Stomach (tissue), 4 donors: Measurements from ENCODE around the gene ATP9B.

Experiments used
- CTCF ChIP-seq, 7 experiments: fragments of 450-650 bp in 4 of 7; fragments of 200-600 bp in 3 of 7; sonication (generic) in 3 of 7; IDR thresholded peaks; one replicate each; pipeline ENCODE4 v1.5.1; 2016 to 2019; ENCODE audit warnings: antibody characterized with exemption in 7 of 7, control low read depth in 2 of 7, mild to moderate bottlenecking in 1 of 7
- EP300 ChIP-seq: sonication (generic); formaldehyde crosslinking; IDR thresholded peaks from one replicate; pipeline ENCODE4 v1.6.1; 2017; ENCODE audit warnings: antibody characterized with exemption
- POLR2A ChIP-seq, 4 donors: fragments of 450-650 bp; IDR thresholded peaks; one replicate each; pipeline ENCODE4 v1.6.1; 2016; ENCODE audit warnings: antibody characterized with exemption in 4 of 4, control low read depth in 2 of 4, mild to moderate bottlenecking in 1 of 4, moderate library complexity in 1 of 4

GRCh38 chr18:79046522-79046921, 22.7 kb upstream of the ATP9B start:
- TF ChIP-seq CTCF (IDR thresholded peaks at IDR 0.05): no peak
- no peak for TF ChIP-seq POLR2A (IDR thresholded peaks at IDR 0.05)
- no peak for TF ChIP-seq EP300
